Measurements from ENCODE around the gene PKMYT1. TPM values are rescaled to one million over a fixed set of nuclear protein-coding genes. Genes with fewer than 3 reads are reported as not detected.
A peak's percentile ranks its signal among the peaks of the same experiment; 100 is the strongest.

Gene PKMYT1
- total and polyA plus RNA-seq, 2 experiments from 2014 or later = 7.7 to 21.0 TPM

DNA sequence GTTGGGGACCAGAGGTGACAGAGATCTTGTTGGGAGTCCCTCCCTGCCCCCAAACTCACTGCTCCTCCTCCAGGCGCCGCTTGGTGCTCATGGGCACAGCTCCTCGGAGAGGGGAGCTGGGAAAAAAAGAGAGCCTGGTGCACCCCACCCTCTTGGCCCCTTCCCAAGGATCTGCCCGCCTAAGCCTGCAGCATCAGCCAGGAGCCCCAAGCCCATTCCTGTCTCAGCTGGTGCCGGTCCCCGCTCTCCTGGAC, 43.1 kb upstream of the PKMYT1 start:
- H3K4me1 ChIP-seq (ENCODE audit: insufficient read depth) = peaks cover 33% of the 10 kb centered on the region
- peaks cover 29% of the 10 kb centered on the region for H3K79me2 ChIP-seq
- peak; percentile 76 for DNase-seq (ENCODE audit: low spot score)
- peak overlapping the region; percentile 98 for H3K27ac ChIP-seq
- no peak for TF ChIP-seq EZH2phosphoT487 (IDR thresholded peaks at IDR 0.05; ENCODE audit: low read depth, severe bottlenecking, unreplicated experiment)
- no peak for TF ChIP-seq EZH2 (IDR thresholded peaks at IDR 0.05; ENCODE audit: borderline replicate concordance)
- TF ChIP-seq, protein P1, sequence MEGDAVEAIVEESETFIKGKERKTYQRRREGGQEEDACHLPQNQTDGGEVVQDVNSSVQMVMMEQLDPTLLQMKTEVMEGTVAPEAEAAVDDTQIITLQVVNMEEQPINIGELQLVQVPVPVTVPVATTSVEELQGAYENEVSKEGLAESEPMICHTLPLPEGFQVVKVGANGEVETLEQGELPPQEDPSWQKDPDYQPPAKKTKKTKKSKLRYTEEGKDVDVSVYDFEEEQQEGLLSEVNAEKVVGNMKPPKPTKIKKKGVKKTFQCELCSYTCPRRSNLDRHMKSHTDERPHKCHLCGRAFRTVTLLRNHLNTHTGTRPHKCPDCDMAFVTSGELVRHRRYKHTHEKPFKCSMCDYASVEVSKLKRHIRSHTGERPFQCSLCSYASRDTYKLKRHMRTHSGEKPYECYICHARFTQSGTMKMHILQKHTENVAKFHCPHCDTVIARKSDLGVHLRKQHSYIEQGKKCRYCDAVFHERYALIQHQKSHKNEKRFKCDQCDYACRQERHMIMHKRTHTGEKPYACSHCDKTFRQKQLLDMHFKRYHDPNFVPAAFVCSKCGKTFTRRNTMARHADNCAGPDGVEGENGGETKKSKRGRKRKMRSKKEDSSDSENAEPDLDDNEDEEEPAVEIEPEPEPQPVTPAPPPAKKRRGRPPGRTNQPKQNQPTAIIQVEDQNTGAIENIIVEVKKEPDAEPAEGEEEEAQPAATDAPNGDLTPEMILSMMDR (IDR thresholded peaks at IDR 0.05; ENCODE audit: poor library complexity) = no peak
- H3K9me2 ChIP-seq (replicated peaks; ENCODE audit: insufficient read depth) = no peaks in the 10 kb centered on the region
- WGBS (ENCODE audit: low lambda C conversion rate, missing lambda C conversion rate) = 9% methylated on average over 4 of the region's 6 CpGs
- H3K4me3 ChIP-seq = peak overlapping the region; percentile 79
- no peaks in the 10 kb centered on the region for H3K9me3 ChIP-seq (ENCODE audit: low read depth)
- peaks cover 5% of the 10 kb centered on the region for H4K20me1 ChIP-seq (ENCODE audit: insufficient read depth, poor library complexity, severe bottlenecking)
- no peaks in the 10 kb centered on the region for H3K36me3 ChIP-seq (replicated peaks; ENCODE audit: insufficient read depth, low read depth)
- H3K27me3 ChIP-seq = no peaks in the 10 kb centered on the region
- peak overlapping the region; percentile 99 for H3K4me2 ChIP-seq
- no peak overlapping the region for H2AFZ ChIP-seq

DNA sequence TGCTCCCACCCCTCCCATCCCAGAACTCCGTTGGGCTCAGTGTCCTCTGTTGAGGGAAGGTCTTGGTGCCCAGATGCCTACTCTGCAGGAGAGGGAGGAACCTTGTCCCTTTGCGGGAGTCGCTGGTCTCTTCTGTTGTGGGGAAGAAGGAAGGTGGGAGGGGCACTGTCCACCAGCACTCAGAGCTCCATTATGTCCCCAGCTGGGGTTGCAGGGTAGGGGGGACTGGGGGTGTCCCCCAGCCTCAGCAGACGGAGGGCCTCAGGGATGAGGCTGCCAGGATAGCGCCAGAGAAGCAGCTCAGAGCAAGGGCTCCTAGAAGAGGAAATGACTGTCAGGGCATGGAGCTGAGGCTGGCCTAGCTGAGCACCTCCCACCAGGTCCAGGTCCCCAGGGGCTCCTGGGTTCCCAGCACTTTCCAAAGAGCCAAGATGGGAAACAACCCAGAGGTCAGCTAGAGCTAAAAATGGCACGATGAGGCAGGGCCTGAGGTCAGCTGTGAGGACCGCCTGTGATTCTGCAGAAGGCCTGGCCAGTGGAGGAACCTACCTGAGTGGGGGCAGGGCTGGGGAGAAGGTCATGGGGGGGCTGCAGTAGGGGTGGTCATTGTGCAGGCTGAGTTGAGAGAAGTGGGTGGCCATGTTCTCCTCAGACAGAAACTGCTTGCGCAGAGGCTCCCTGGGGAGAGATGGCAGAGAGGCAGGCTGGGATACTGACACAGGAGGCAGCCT, 42.6 kb upstream of the PKMYT1 start:
- Histone ChIP-seq H3K36me3 (replicated peaks; ENCODE audit: insufficient read depth, low read depth) (no peaks in the 10 kb centered on the region), H3K9me3 (ENCODE audit: low read depth) (no peaks in the 10 kb centered on the region), H4K20me1 (ENCODE audit: insufficient read depth, poor library complexity, severe bottlenecking) (peaks cover 5% of the 10 kb centered on the region), H3K9me2 (replicated peaks; ENCODE audit: insufficient read depth) (no peaks in the 10 kb centered on the region), H3K79me2 (peaks cover 29% of the 10 kb centered on the region), H3K4me1 (ENCODE audit: insufficient read depth) (peaks cover 31% of the 10 kb centered on the region), H3K4me3 (peak overlapping the region; percentile 79), H3K4me2 (peak overlapping the region; percentile 99), H3K27me3 (no peaks in the 10 kb centered on the region), H2AFZ (no peak overlapping the region), H3K27ac (peak overlapping the region; percentile 98)
- TF ChIP-seq EZH2phosphoT487 (IDR thresholded peaks at IDR 0.05; ENCODE audit: low read depth, severe bottlenecking, unreplicated experiment) = no peak
- TF ChIP-seq, protein P1 (IDR thresholded peaks at IDR 0.05; ENCODE audit: poor library complexity) = no peak
- no peak for TF ChIP-seq EZH2 (IDR thresholded peaks at IDR 0.05; ENCODE audit: borderline replicate concordance)
- 35% methylated on average over 8 of the region's 8 CpGs for WGBS (ENCODE audit: low lambda C conversion rate, missing lambda C conversion rate)
- DNase-seq (ENCODE audit: low spot score) = no peak

DNA sequence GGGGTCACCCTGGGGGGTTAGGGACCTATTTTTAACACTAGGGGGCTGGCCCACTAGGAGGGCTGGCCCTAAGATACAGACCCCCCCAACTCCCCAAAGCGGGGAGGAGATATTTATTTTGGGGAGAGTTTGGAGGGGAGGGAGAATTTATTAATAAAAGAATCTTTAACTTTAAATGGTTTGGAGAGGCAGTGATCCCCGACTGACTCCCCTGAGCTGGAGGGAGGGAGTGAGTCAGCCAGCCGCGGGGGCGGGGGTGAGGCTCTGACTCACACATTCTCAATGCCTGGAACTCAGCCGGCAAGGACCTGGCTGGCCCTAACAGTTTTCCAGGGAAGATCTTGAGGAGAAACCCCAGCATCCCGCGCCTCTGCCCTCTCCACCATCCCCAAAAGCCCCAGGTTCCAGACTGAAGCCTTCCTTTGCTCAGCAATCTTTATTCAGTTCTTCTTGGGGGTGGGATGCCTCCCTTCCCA, 42.0 kb upstream of the PKMYT1 start:
- H3K27me3 ChIP-seq = no peaks in the 10 kb centered on the region
- no peaks in the 10 kb centered on the region for H3K9me3 ChIP-seq (ENCODE audit: low read depth)
- no peaks in the 10 kb centered on the region for H3K9me2 ChIP-seq (replicated peaks; ENCODE audit: insufficient read depth)
- peak overlapping the region; percentile 10 for H3K4me3 ChIP-seq
- peak; percentile 95 for DNase-seq (ENCODE audit: low spot score)
- peaks cover 33% of the 10 kb centered on the region for H3K79me2 ChIP-seq
- WGBS (ENCODE audit: low lambda C conversion rate, missing lambda C conversion rate) = 10% methylated on average over 8 of the region's 8 CpGs
- H3K4me2 ChIP-seq = peak overlapping the region; percentile 99
- TF ChIP-seq EZH2 (IDR thresholded peaks at IDR 0.05; ENCODE audit: borderline replicate concordance) = no peak
- TF ChIP-seq, protein P1 (IDR thresholded peaks at IDR 0.05; ENCODE audit: poor library complexity) = no peak
- H3K36me3 ChIP-seq (replicated peaks; ENCODE audit: insufficient read depth, low read depth) = no peaks in the 10 kb centered on the region
- peaks cover 5% of the 10 kb centered on the region for H4K20me1 ChIP-seq (ENCODE audit: insufficient read depth, poor library complexity, severe bottlenecking)
- no peak overlapping the region for H2AFZ ChIP-seq
- H3K4me1 ChIP-seq (ENCODE audit: insufficient read depth) = peaks cover 29% of the 10 kb centered on the region
- H3K27ac ChIP-seq = peak overlapping the region; percentile 98

Data from hepatocyte (in vitro differentiated cells).